ENCODE data around the gene SDHAF4.
"Not testable (repeated sequence)": the region's sequence is repeated elsewhere in the genome, so short reads cannot be mapped to it uniquely, and the experiment has no call there.

The SDHAF4 gene

GRCh38 chr6:70566751-70567382, at the start of gene SDHAF4:
Gene SDHAF4 (plus strand): TSS chr6:70566930. CDS start chr6:70566941, 11 bp downstream.
- DNase-seq: peak; percentile 93 to 95

DNA sequence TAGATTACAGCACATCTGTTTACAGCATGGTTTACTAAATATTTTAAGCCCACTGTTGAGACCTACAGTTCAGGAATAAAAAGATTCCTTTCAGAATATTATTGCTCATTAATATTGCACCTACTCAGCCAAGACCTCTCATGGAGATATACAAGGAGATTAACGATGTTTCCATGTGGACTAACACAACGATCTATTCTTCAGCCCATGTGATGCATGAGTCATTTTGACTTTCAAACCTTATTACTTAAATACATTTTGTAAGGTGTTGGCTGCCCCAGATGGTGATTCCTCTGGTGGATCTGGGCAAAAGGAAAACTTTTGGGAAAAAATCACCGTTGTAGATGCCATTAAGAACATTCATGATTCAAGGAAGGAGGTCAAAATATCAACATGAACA, 48.0 kb upstream of the SDHAF4 start:
- DNase-seq: no peak

- no peak for DNase-seq
Measured at GRCh38 chr6:70520575-70520974, 46.2 kb upstream of the SDHAF4 start.

- DNase-seq: no peak
Measured at GRCh38 chr6:70524721-70525286, 41.9 kb upstream of the SDHAF4 start.

GRCh38 chr6:70527071-70527737, 39.5 kb upstream of the SDHAF4 start:
- DNase-seq: no peak

- no peak for DNase-seq
Measured at GRCh38 chr6:70530023-70530422, 36.7 kb upstream of the SDHAF4 start.

DNA sequence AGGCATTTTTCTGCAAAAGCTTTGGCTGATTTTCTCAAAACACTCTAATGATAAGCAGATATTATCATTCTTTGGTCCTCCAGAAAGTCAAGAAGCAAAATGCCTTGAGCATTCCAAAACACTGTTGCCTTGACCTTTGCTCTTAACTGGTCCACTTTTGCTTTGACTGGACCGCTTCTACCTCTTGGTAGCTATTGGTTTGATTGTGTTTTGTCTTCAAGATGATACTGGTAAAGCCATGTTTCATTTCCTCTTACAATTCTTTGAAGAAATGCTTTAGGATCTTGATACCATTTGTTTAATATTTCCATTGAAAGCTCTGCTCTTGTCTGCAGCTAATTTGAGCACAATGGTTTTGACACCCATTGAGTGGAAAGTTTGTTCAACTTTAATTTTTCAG, 35.6 kb upstream of the SDHAF4 start:
- no peak for DNase-seq

DNA sequence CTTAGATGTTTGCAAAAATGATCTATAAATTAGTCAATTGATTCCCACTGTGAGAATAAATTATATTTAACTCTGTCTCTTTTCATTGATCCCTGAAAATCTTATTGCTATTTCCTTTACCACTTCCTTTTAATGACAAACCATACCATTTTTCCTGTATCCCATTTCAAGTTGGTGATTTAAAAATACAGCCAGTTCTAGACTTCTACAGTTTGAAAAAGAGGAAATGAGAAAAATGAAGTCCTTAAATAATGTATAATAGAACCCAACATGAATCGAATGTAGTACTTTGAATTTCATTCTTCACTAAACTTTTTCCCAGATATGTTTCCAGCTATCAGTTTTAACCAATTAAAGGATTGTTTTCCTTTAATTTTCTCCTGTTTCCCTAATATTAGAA, 29.5 kb upstream of the SDHAF4 start:
- DNase-seq: no peak

DNA sequence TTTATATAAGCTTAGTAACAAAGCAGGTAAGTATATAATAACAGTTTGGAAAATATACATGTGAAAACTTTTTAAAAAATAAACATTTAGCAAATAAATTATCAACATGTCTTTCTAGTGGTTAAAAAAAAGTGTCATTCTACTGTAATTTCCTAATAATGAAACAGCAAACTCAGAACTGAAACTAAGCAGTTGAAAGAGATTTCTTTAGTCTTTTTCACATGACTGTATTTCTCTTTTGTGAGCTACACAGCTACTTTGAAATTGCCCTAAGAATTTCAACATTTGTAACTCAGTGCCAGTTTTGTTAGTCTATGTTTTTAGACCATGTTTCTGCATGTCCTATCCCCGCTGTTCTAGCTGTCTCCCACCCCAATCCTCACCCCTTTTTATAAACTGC, 28.4 kb upstream of the SDHAF4 start:
- DNase-seq: no peak

- no peak for DNase-seq
Measured at GRCh38 chr6:70547313-70547712, 19.4 kb upstream of the SDHAF4 start.

GRCh38 chr6:70547905-70548304, 18.8 kb upstream of the SDHAF4 start:
- DNase-seq: no peak

- DNase-seq: no peak
Measured at GRCh38 chr6:70549327-70549726, 17.4 kb upstream of the SDHAF4 start.

DNA sequence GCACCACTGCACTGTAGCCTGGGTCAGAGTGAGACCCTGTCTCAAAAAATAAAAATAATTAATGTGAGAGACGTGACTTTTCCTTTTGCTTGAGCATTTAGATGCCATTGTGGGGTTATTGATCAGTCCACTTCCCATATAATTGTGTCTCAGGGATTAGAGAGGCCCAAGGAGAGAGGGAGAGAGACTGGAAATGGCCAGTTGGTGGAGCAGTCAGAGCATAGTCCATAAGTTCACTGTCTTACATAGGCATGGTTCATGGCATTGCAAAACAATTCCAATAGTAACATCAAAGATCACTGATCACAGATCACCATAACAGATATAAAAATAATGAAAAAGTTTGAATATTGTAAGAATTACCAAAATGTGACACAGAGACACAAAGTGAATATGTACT, 15.2 kb upstream of the SDHAF4 start:
- DNase-seq: no peak

DNA sequence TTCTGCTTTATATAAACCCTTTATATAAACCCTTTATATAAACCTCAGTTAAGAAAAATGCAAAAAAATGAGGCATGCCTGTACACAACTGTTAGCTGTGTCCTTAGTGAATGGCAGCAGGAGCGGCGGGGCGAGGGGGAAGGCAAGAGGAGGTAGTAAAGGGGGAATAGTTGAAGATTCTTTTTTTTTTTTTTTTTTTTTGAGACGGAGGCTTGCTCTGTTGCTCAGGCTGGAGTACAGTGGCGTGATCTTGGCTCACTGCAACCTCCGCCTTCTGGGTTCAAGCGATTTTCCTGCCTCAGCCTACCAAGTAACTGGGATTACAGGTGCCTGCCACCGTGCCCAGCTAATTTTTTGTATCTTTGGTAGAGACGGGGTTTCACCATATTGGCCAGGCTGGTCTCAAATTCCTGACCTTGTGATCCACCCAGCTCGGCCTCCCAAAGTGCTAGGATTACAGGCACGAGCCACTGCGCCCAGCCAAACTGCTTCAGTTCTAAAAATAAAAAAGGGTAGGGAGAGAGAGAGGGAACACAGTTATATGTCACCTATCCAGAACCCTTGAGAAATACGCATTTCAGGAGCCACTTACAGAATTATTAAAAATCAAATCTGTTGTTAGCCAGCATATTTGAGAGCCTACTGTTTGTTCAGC, 14.3 kb upstream of the SDHAF4 start:
- not testable (repeated sequence) for DNase-seq

GRCh38 chr6:70552974-70553373, 13.8 kb upstream of the SDHAF4 start:
- no peak for DNase-seq

GRCh38 chr6:70557998-70558397, 8.7 kb upstream of the SDHAF4 start:
- no peak for DNase-seq

- DNase-seq: not testable (repeated sequence)
Measured at GRCh38 chr6:70562401-70562800, 4.3 kb upstream of the SDHAF4 start.

GRCh38 chr6:70563530-70563929, 3.2 kb upstream of the SDHAF4 start:
- no peak for DNase-seq

GRCh38 chr6:70574643-70575042, 7.9 kb downstream of the SDHAF4 start:
- no peak for DNase-seq

DNA sequence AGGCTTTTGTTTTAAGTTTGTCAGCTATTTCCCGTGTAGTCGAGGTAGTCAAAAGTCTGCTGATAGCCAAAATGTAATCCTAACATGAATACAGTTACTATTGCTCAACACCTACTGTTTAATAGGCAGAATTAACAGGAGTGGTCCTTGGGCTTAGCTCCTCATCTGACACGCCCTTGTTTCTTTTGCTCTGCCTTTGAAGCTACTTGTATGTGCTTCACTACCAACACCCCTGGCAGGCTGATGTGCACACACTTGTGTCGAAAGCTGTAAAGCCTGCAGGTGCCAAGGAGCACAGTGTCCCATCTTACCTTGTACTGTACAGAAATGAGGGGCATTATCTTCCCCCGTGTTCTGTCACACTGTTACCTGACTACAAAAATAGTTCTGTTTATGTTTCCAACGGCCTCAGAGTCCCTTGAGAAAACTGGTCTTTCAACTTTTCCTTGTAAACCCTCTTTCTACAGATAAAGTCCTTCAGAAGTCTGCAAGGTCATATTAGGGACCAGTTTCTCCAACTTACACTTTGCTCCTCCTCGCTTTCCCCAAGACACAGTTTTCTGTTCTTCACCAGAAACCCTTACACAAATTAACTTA, 9.3 kb downstream of the SDHAF4 start:
- no peak for DNase-seq

DNA sequence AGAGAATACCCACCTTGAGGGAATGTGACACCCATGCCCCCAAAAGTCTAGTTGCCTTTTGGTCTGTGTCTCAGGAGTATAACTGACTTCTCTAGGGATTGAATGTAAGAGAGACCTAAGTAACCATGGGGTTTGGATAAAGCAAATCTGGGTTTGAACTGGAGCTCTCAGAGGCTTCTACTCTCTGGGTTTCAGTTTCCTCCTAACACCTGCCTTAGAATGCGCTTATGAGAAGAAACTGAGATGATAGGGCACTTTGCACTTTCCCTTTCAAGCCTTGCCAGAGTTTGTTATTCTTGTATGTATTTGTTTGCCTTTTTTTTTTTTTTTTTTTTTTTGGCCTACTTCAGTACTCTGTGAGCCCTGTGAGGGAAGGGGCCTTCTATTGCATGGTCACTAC, 19.4 kb downstream of the SDHAF4 start:
- DNase-seq: no peak

GRCh38 chr6:70590400-70590799, 23.7 kb downstream of the SDHAF4 start:
- no peak for DNase-seq

GRCh38 chr6:70592391-70593117, 25.8 kb downstream of the SDHAF4 start:
- DNase-seq: no peak
